Effector memory CD8-positive, alpha-beta T cell (primary cell): ENCODE results near the gene P2RX1.

Source experiments
- ATAC-seq: fragments of 150-1000 bp; cut with Tn5 transposase; replicated peaks from 2 replicates; pipeline ENCODE4 v1.10.0; 2021; ENCODE audit warnings: mild to moderate bottlenecking, moderate library complexity
- DNase-seq, 3 experiments: peaks; one replicate each; pipeline ENCODE4 v3.0.0; 2021
- H3K27ac Mint-ChIP-seq, 2 donors: one replicate each; pipeline ENCODE4 v1.8.0; 2022; ENCODE audit warnings: mild to moderate bottlenecking in 2 of 2, mixed read lengths in 2 of 2, moderate library complexity in 2 of 2
- H3K27me3 Mint-ChIP-seq, 2 donors: one replicate each; pipeline ENCODE4 v1.8.0; 2022; ENCODE audit warnings: mixed read lengths in 2 of 2
- H3K36me3 Mint-ChIP-seq: one replicate; pipeline ENCODE4 v1.8.0; 2022; ENCODE audit warnings: mild to moderate bottlenecking, moderate library complexity, mixed read lengths; ENCODE audit not compliant: insufficient read depth
- H3K4me1 Mint-ChIP-seq, 2 donors: one replicate each; pipeline ENCODE4 v1.8.0; 2022; ENCODE audit warnings: low read depth in 2 of 2, mixed read lengths in 2 of 2
- H3K4me3 Mint-ChIP-seq, 2 donors: one replicate each; pipeline ENCODE4 v1.8.0; 2022; ENCODE audit warnings: mild to moderate bottlenecking in 2 of 2, mixed read lengths in 2 of 2, moderate library complexity in 2 of 2
- H3K9me3 Mint-ChIP-seq, 2 donors: one replicate each; pipeline ENCODE4 v1.8.0; 2022; ENCODE audit warnings: mixed read lengths in 2 of 2
- total RNA-seq, 9 experiments: gene quantifications; one replicate each; lab custom pipeline; 2026; lab: John Stamatoyannopoulos, UW

The P2RX1 gene
- total RNA-seq: 0 to 0.50 (median 0.06) reads per million in 9 experiments

DNA sequence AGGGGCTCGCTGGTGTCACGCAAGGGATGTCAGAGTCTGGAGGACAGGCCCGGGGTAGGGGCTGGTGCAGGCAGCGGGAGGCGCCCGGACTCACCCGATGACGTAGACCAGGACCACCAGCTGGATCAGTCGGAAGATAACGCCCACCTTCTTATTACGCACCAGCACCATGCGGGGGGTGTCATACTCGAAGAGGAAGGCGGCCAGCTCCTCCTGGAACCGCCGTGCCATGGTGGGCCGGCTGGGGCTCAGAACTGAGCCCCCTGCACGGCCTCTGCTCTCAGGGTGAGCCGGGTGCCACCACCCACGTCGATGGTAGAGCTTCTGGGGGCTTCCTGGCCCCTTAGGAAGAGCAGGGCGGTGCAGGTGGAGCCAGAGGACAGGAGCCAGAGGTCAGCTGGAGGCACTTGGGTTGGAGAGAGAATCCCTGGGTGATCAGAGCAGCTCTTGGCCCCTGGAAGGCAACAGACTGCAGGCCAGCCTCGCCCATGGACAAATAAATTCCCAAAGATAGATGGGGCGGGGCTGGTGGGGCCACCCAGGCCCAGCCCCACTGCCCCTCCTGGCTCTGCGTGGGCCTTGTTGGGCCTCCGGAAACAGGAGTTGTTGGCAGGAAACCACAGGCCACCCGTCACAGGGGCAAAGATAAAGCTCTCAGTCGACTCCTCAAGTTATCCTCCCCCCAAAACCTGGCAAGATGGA is at the start of gene P2RX1:
Gene P2RX1, minus strand, starts transcription at position 471 of the 702 bp plus-strand sequence. Its CDS starts 240 bp downstream, at position 231.
- DNase-seq (peak in 2 of 3 experiments; percentile 23 to 33), ATAC-seq (peak; percentile 62)
- peak within 1 kb of the TSS; percentile 86 to 88 for H3K27ac Mint-ChIP-seq

DNA sequence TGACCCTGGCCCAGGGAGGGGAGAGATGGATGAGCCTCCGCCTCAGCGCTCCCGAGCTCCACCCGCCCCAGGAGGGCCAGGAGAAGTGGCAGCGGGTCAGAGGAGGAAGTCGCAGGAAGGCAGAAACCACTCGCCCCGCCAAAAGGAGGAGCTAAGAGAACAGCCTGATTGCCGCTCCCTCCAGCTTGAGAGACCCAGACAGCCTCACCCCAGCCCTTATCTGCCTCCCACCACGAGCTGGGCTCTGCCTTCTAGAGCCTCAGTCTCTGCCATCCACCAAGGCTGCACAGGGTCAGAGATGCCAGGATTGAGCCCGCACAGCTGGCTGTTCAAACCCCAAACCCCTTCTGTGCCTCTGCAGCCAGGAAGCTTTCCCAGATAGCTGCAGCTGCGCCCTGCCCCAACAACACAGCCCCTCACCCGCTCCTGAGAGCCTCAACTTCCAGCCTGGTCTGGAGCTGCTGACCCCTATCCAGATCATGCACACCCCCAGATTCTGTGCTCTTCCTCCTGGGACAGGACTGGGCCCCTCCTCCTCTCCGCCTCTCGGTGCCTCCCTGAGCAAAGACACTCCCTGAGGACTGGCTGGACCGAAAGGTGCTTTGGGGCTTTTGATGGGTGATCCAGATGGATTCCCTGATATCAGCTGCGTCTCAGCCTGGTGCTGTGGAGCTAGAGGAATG is 49.0 kb upstream of the P2RX1 start:
- Mint-ChIP-seq H3K27me3 (no peaks in the 10 kb centered on the region), H3K27ac (peak overlapping the region; percentile 86), H3K36me3 (peaks cover 21% of the 10 kb centered on the region), H3K4me3 (peak overlapping the region; percentile 85), H3K4me1 (peaks cover 40 to 41% of the 10 kb centered on the region in 2 donors), H3K9me3 (no peaks in the 10 kb centered on the region)
- ATAC-seq: peak; percentile 59
- peak; percentile 53 to 61 (median 54) for DNase-seq

More for the DNA sequence above, at the start of gene P2RX1:
- H3K4me3 Mint-ChIP-seq: peak within 1 kb of the TSS; percentile 72 to 78
- H3K4me1 Mint-ChIP-seq: peaks cover 31 to 32% of the 10 kb centered on the region in 2 donors
- no peaks in the 10 kb centered on the region for H3K27me3 Mint-ChIP-seq
- peaks cover 10% of the 10 kb centered on the region for H3K36me3 Mint-ChIP-seq
- no peaks in the 10 kb centered on the region for H3K9me3 Mint-ChIP-seq

DNA sequence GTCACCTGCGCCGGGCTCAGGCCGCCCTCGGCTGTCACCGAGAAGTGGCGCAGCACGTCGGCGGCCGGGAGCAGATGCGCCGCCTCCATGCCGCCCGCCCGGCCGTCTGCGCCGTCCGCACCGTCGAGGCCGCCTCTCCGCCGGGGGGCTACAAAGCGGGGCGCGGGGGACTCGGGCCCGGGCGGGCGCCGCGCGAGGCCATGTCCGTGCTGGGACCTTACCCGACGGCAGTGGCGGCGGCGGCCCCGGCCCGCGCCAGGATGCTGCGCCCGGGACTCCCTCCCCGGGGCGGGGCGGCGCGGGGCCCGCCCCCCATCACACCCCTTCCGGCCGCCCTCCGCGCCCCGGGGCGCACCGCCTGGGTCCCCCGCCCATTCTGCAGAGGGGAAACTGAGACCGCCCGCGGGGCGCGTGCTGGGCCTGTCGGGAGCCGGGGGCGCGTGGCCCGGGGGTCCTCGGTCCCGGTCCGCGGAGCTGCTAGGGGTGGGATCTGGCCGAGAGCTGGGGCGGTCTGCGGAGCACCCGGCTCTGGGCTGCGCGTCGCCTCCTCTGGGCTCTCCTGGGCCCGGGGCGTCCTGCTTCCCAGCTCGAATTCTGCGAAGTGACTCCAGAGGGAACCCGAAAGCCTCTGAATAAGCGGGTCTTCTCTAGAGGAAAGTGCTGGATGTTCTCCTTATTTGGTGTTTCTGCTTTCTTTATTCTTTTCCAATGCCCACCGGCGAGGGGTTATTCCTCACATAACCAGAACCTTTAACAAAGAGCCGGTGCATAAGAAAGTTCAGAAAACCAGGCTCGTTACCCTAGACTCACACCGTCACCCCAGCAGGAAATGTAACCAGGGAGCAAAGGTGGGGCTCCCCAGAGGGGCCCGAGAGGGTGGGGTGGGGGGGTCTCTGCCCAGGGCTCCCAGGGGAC is 48.2 kb upstream of the P2RX1 start, which contains the start of gene ATP2A3:
Gene ATP2A3, minus strand, starts transcription at position 235 of the 915 bp plus-strand sequence. Its CDS starts 146 bp downstream, at position 89.
- DNase-seq: peak; percentile 43 to 49 (median 48)
- peaks cover 47 to 48% of the 10 kb centered on the region in 2 donors for H3K4me1 Mint-ChIP-seq

DNA sequence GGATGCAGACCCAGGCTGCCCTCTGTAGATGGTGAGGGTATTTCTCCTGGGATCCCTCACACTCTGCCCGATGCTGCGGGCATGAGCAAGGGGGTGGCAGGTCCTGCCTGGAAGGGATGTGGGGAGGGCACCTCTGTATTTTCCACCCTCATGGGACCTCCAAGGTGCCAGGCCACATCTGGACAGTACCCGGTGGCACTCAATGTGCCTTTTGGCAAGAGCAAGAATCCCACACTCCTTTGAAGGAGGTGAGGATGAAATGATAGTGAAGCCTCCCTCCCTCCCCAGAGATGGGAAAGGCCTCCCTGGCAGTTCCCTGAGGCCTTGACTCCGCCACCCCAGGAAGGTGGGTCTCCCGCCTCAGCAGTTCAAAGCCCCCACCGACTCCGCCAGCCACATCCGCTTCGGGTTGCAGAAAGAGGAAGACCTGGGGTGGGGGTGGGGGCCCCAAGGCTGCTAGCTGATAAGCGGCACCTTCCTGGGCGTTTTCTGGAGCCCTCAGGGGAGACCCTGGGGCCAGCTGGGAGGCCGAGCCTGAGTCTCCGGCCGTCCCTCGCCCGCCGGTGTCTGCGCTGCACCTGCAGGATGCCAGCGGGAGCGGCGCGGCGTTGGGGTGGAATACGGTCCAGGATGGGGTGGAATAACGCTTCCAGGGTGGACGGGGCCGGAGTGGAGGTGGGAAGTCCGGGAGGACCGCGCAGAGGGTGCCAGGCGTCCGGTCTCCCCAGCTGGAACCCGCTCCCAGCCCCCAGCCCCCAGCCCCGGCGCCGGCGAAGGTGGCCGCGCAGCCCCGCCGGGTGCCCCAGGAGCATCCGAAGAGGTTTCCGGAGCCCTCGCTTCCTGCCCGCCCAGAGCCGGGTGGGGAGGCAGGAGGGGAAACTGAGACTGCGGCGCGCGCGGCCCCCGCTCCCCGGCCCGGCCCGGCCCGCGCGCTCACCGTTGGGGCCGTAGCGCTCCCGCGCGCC is 47.3 kb upstream of the P2RX1 start:
- H3K4me3 Mint-ChIP-seq: peak overlapping the region; percentile 90 to 94
- peak; percentile 49 for ATAC-seq
- peak overlapping the region; percentile 92 to 93 for H3K27ac Mint-ChIP-seq
- peaks cover 52 to 53% of the 10 kb centered on the region in 2 donors for H3K4me1 Mint-ChIP-seq
- no peaks in the 10 kb centered on the region for H3K9me3 Mint-ChIP-seq
- no peaks in the 10 kb centered on the region for H3K27me3 Mint-ChIP-seq
- DNase-seq: peak; percentile 57 to 60 (median 59)
- peaks cover 21% of the 10 kb centered on the region for H3K36me3 Mint-ChIP-seq

More for the DNA sequence above, 48.2 kb upstream of the P2RX1 start, which contains the start of gene ATP2A3:
- H3K4me3 Mint-ChIP-seq: peak within 1 kb of the TSS; percentile 90 to 94
- peak; percentile 67 for ATAC-seq
- H3K27me3 Mint-ChIP-seq: no peaks in the 10 kb centered on the region
- peaks cover 21% of the 10 kb centered on the region for H3K36me3 Mint-ChIP-seq
- peak within 1 kb of the TSS; percentile 92 to 93 for H3K27ac Mint-ChIP-seq
- H3K9me3 Mint-ChIP-seq: no peaks in the 10 kb centered on the region

DNA sequence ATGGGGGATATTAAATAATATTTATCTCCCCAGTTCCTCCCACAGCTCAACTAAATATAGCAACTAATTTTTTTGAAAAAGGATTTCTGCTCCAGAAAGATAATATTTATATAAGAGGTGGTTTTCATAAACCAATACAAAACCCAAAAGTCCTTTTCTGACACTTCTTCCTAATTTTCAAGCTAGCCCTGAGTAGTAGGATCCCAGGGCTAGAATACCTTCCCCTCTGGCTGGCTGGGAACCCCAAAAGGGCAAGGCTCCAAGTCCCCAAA is 46.6 kb upstream of the P2RX1 start:
- no peak for ATAC-seq
- Mint-ChIP-seq H3K36me3 (peaks cover 23% of the 10 kb centered on the region), H3K27ac (peak overlapping the region; percentile 92 to 93), H3K9me3 (no peaks in the 10 kb centered on the region), H3K27me3 (no peaks in the 10 kb centered on the region), H3K4me1 (peaks cover 54 to 59% of the 10 kb centered on the region in 2 donors), H3K4me3 (peak overlapping the region; percentile 90 to 94)
- DNase-seq: no peak

DNA sequence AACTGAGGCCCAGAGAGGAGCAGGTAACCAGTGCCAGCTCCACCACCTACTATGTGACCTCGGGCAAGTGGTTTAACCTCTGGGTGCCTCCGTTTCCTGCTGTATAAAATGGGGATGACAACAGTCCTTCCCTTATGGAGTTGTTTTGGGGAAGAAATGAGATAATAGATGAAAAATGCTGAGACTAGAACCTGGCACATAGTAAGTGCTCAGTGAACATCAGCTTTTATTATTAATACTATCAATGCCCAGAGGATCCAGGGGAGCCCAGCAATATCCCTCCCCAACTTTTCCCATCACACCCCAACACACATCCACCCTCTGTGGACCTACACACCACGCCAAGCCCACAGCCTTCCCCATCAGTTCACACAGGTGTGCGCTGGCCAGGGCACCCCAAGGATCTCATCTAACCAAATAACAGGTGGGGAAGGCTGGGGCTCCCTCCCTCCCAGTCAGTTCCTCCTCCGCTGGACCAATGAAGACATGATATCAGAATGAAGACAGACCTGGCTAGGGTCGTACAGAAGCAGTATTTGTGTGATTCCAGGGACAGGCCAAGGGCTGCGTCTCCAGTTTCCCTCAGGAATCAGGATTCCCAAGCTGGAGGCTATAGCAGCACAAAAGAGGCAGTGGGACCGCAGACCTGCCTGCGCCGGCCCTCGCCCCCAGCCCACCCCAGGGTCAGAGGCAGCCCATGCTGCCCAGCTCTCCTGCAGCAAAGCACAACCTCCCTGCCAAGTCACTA is 46.1 kb upstream of the P2RX1 start:
- DNase-seq: no peak
- peak overlapping the region; percentile 92 to 93 for H3K27ac Mint-ChIP-seq
- ATAC-seq: no peak
- H3K4me3 Mint-ChIP-seq: peak overlapping the region; percentile 90 to 94
- H3K27me3 Mint-ChIP-seq: no peaks in the 10 kb centered on the region
- no peaks in the 10 kb centered on the region for H3K9me3 Mint-ChIP-seq
- peaks cover 28% of the 10 kb centered on the region for H3K36me3 Mint-ChIP-seq
- peaks cover 59 to 64% of the 10 kb centered on the region in 2 donors for H3K4me1 Mint-ChIP-seq

DNA sequence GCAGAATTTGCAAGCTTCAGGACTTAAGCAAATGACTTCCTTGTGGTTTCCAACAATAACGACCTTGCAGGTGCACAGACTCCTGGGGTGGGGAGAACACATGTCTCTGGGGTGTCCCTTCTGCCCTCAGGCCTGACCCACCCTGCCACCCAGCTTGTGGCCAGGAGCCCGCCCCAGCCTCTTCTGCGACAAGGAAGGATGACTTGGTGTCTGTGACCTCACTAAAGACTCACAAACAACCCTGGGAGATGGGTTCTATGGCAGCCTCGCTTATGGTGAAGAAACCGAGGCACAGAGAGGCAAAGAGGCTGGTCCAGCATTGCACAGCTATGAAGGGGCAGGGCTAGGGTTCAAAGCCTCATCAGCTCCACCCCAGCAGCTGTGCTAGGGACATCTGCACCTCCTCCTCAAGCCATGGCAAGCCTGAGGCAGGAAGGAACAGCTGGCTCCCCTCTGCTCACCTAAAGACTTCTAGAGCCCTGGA is 45.3 kb upstream of the P2RX1 start:
- H3K27me3 Mint-ChIP-seq: no peaks in the 10 kb centered on the region
- peak; percentile 16 to 44 (median 28) for DNase-seq
- H3K4me1 Mint-ChIP-seq: peaks cover 62 to 72% of the 10 kb centered on the region in 2 donors
- H3K36me3 Mint-ChIP-seq: peaks cover 32% of the 10 kb centered on the region
- ATAC-seq: peak; percentile 36
- no peaks in the 10 kb centered on the region for H3K9me3 Mint-ChIP-seq
- H3K4me3 Mint-ChIP-seq: peak overlapping the region; percentile 90 to 94
- H3K27ac Mint-ChIP-seq: peak overlapping the region; percentile 92 to 93

DNA sequence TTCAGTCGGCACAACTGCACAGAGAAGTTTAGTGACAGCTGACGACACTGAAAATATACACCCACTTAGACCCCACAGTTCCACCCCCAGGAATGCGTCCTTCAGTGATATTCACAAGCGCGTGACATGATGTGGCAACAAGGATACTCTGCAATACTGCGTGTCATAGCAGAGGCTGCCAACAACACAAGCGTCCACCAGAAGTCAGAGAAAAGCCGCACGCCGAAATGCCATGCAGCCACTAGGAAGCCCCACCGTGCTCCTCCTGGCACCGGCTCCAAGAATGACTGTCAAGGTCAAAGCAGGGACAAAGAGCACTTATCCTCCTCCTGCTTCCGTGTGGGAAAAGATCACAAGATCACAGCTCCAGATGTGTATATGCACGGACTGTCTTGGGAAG is 44.5 kb upstream of the P2RX1 start:
- H3K9me3 Mint-ChIP-seq: no peaks in the 10 kb centered on the region
- H3K36me3 Mint-ChIP-seq: peaks cover 39% of the 10 kb centered on the region
- ATAC-seq (no peak), DNase-seq (no peak)
- peak overlapping the region; percentile 92 to 93 for H3K27ac Mint-ChIP-seq
- peak overlapping the region; percentile 90 to 94 for H3K4me3 Mint-ChIP-seq
- H3K27me3 Mint-ChIP-seq: no peaks in the 10 kb centered on the region
- H3K4me1 Mint-ChIP-seq: peaks cover 69 to 76% of the 10 kb centered on the region in 2 donors

DNA sequence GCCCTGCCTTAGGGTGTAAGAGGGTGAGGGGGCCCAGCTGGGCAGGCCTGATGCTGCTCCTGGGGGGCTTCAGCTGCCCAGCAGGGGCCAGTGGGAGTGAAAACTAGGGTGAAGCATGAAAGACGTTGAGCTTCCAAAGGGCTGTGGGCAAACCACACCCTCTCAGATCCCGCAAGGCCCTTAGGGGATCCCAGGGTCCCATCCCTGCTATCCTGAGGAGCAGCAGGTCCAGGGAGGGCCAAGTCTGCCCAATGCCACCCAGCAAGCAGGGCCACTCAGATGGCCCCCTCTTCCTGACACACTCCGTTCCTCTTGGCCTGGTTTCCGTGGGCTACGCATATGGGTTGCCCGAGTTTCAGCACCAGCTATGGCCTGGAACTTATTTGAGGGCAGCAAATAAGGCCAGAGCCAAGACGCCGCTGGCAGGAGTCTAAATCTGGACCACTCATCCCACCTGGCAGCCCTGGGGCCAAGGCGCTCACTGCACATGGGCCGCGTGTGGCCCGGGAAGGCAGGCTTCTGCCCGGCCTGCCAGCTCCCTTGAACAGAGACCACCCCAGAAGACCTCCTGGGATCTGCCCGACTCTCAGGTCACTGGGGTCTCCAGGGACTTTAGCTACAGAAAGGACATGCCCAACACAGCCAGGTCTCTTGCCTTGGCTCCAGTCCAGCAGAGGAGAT is 43.8 kb upstream of the P2RX1 start:
- Mint-ChIP-seq H3K36me3 (peaks cover 39% of the 10 kb centered on the region), H3K4me3 (peak overlapping the region; percentile 90 to 94), H3K27me3 (no peaks in the 10 kb centered on the region), H3K27ac (peak overlapping the region; percentile 92 to 93), H3K4me1 (peaks cover 63 to 70% of the 10 kb centered on the region in 2 donors), H3K9me3 (no peaks in the 10 kb centered on the region)
- no peak for DNase-seq
- no peak for ATAC-seq

DNA sequence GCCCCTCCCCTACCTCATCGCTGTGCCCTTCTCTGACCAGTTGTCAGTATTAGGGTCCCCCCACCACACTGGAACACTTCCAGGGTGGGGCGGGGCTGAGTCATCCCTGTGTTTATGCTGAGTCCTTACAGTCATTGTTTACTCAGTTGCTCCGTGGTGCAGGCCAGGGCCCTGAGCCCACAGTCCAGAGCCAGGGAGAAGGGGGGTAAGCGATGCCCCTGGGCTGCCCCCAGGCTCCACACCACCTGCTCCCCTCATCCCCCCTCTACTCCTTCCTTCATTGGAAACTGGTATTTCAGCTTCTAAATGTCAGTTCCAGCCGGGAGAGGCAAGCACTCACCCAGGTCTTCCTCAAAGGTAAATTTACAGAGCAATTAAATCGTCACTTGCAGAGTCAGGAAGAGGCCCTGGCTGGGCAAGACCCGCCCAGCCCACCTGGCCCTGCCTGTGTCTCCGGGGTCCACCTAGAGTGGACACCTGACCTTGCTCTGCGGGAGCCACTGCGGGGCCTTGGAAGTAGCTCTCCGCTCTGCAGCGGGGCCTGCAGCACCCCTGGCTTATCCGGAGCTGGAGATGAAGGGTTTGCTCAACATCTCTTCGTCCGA is 43.1 kb upstream of the P2RX1 start:
- no peak for DNase-seq
- Mint-ChIP-seq H3K4me1 (peaks cover 62 to 66% of the 10 kb centered on the region in 2 donors), H3K9me3 (no peaks in the 10 kb centered on the region), H3K27ac (peak overlapping the region; percentile 76 to 93), H3K27me3 (no peaks in the 10 kb centered on the region), H3K36me3 (peaks cover 40% of the 10 kb centered on the region), H3K4me3 (peak overlapping the region; percentile 62 to 90)
- no peak for ATAC-seq
